SK-N-SH (cell line): Measurements from ENCODE around the gene LRFN3. TPM values are rescaled to one million over a fixed set of nuclear protein-coding genes. Genes with fewer than 3 reads are reported as not detected.

ENCODE experiments used
- CTCF ChIA-PET: fragments of 300-600, 350-600 bp; formaldehyde crosslinking; extraction: SDS; loops from one replicate; lab custom pipeline; 2021; lab: Yijun Ruan, JAX
- POLR2A ChIA-PET: fragments of 350-600 bp; sonication (Branson Sonifier 250); formaldehyde crosslinking; extraction: SDS; loops from one replicate; lab custom pipeline; 2020; ENCODE audit warnings: antibody characterized with exemption, inconsistent platforms; lab: Yijun Ruan, JAX
- DNase-seq: peaks from one replicate; pipeline ENCODE4 v3.0.0; 2012
- H2AFZ ChIP-seq: fragments of 200-600 bp; sonication (generic); 2 replicates; pipeline ENCODE4 v1.8.1; 2016; ENCODE audit warnings: antibody characterized with exemption, mild to moderate bottlenecking, low read depth
- H3F3A ChIP-seq: fragments of 200-600 bp; sonication (generic); replicated peaks from 2 replicates; pipeline ENCODE3; 2016; ENCODE audit warnings: antibody characterized with exemption, mild to moderate bottlenecking; ENCODE audit not compliant: insufficient read depth
- H3K27ac ChIP-seq, 2 experiments: fragments of 200-500 bp in 1 of 2; fragments of 200-600 bp in 1 of 2; sonication (Bioruptor generic) in 1 of 2; sonication (generic), shearing (Covaris generic) in 1 of 2; 2 replicates each; pipeline versions ENCODE4 v1.5.1 to v1.6.1; 2014 to 2016; ENCODE audit warnings: low read depth in 2 of 2, inconsistent platforms in 1 of 2, low read length in 1 of 2, mild to moderate bottlenecking in 1 of 2, mixed read lengths in 1 of 2
- H3K27me3 ChIP-seq: fragments of 200-600 bp; sonication (generic), shearing (Covaris generic); 2 replicates; pipeline ENCODE4 v1.6.1; 2016; ENCODE audit warnings: mixed run types; ENCODE audit not compliant: insufficient read depth
- H3K36me3 ChIP-seq, 2 experiments: fragments of 200-500 bp in 1 of 2; fragments of 200-600 bp in 1 of 2; sonication (Bioruptor generic) in 1 of 2; sonication (generic) in 1 of 2; replicated peaks in 1 of 2; 2 replicates each; pipeline versions ENCODE3 to v1.5.1; 2014 to 2016; ENCODE audit warnings: low read length in 1 of 2, mild to moderate bottlenecking in 1 of 2; ENCODE audit not compliant: insufficient read depth in 2 of 2, control insufficient read depth in 1 of 2
- H3K4me1 ChIP-seq, 2 experiments: fragments of 200-500 bp in 1 of 2; fragments of 200-600 bp in 1 of 2; sonication (Bioruptor generic) in 1 of 2; sonication (generic), shearing (Covaris generic) in 1 of 2; 2 replicates each; pipeline versions ENCODE4 v1.5.1 to v1.6.1; 2014 to 2016; ENCODE audit warnings: low read depth in 1 of 2, low read length in 1 of 2, mixed run types in 1 of 2; ENCODE audit not compliant: insufficient read depth in 2 of 2, control insufficient read depth in 1 of 2
- H3K4me2 ChIP-seq: fragments of 200-600 bp; sonication (generic), shearing (Covaris generic); 2 replicates; pipeline ENCODE4 v1.6.1; 2017; ENCODE audit warnings: mixed run types
- H3K4me3 ChIP-seq, 2 experiments: fragments of 200-500 bp in 1 of 2; fragments of 200-600 bp in 1 of 2; sonication (Bioruptor generic) in 1 of 2; sonication (generic), shearing (Covaris generic) in 1 of 2; 2 replicates each; pipeline versions ENCODE4 v1.5.1 to v1.8.1; 2014 to 2016; ENCODE audit warnings: low read depth in 2 of 2, inconsistent platforms in 1 of 2, low read length in 1 of 2, mild to moderate bottlenecking in 1 of 2, mixed read lengths in 1 of 2, moderate library complexity in 1 of 2
- H3K79me2 ChIP-seq: fragments of 200-600 bp; sonication (generic); 2 replicates; pipeline ENCODE4 v1.8.1; 2017; ENCODE audit warnings: mild to moderate bottlenecking; ENCODE audit not compliant: insufficient read depth
- H3K9ac ChIP-seq: fragments of 200-600 bp; sonication (generic); 2 replicates; pipeline ENCODE4 v1.6.1; 2017; ENCODE audit warnings: mixed run types
- H3K9me2 ChIP-seq: fragments of 200-600 bp; sonication (generic); 2 replicates; pipeline ENCODE4 v1.6.1; 2017; ENCODE audit warnings: mixed run types
- H3K9me3 ChIP-seq: fragments of 200-600 bp; sonication (generic); 2 replicates; pipeline ENCODE4 v1.6.1; 2017; ENCODE audit warnings: mixed run types, mild to moderate bottlenecking, moderate library complexity
- H4K20me1 ChIP-seq: fragments of 200-600 bp; sonication (generic); 2 replicates; pipeline ENCODE4 v1.6.1; 2017; ENCODE audit warnings: mild to moderate bottlenecking, mixed run types; ENCODE audit not compliant: insufficient read depth
- CTCF ChIP-seq: fragments of 200-600 bp; sonication (generic); IDR thresholded peaks from 2 replicates; pipeline ENCODE4 v1.6.1; 2017; ENCODE audit warnings: antibody characterized with exemption, mild to moderate bottlenecking, moderate library complexity
- EP300 ChIP-seq, 2 experiments: IDR thresholded peaks; 2 replicates each; pipeline versions ENCODE4 v1.4.0 to v1.6.1; 2012; ENCODE audit warnings: borderline replicate concordance in 1 of 2, low read depth in 1 of 2, low read length in 1 of 2
- EZH2phosphoT487 ChIP-seq: fragments of 200-600 bp; sonication (generic); IDR thresholded peaks from 2 replicates; pipeline ENCODE4 v1.6.1; 2017; ENCODE audit warnings: low read depth, mixed run types, mild to moderate bottlenecking, antibody characterized with exemption, moderate library complexity, borderline replicate concordance
- FOSL2 ChIP-seq: IDR thresholded peaks from 2 replicates; pipeline ENCODE4 v1.4.0; 2012; ENCODE audit warnings: low read depth, mild to moderate bottlenecking, moderate library complexity, borderline replicate concordance
- FOXJ3 ChIP-seq: sonication (generic); formaldehyde crosslinking; IDR thresholded peaks from 2 replicates; pipeline ENCODE4 v1.5.1; 2020; ENCODE audit warnings: mild to moderate bottlenecking, missing genetic modification reagents
- FOXM1 ChIP-seq: IDR thresholded peaks from 2 replicates; pipeline ENCODE4 v1.4.0; 2012; ENCODE audit warnings: low read depth, mild to moderate bottlenecking
- GABPA ChIP-seq: IDR thresholded peaks from 2 replicates; pipeline ENCODE4 v1.4.0; 2012; ENCODE audit warnings: low read depth, mild to moderate bottlenecking
- IRF3 ChIP-seq: fragments of 150-350 bp; IDR thresholded peaks from 2 replicates; pipeline ENCODE4 v1.6.1; 2016; ENCODE audit warnings: mild to moderate bottlenecking, low read depth, low read length
- MAX ChIP-seq: IDR thresholded peaks from 2 replicates; pipeline ENCODE4 v1.4.0; 2012; ENCODE audit warnings: low read depth
- NFIC ChIP-seq: IDR thresholded peaks from 2 replicates; pipeline ENCODE4 v1.4.0; 2012; ENCODE audit warnings: borderline replicate concordance
- NRF1 ChIP-seq: IDR thresholded peaks from 2 replicates; pipeline ENCODE4 v1.6.1; 2012; ENCODE audit warnings: low read depth, mild to moderate bottlenecking, low read length
- PBX3 ChIP-seq: IDR thresholded peaks from 2 replicates; pipeline ENCODE4; 2012
- POLR2AphosphoS5 ChIP-seq: IDR thresholded peaks from 2 replicates; pipeline ENCODE4 v1.6.1; 2012; ENCODE audit warnings: low read depth, low read length
- RAD21 ChIP-seq: IDR thresholded peaks from 2 replicates; pipeline ENCODE4 v1.6.1; 2012; ENCODE audit warnings: mild to moderate bottlenecking, low read length
- REST ChIP-seq: IDR thresholded peaks from 2 replicates; pipeline ENCODE4 v1.6.1; 2012; ENCODE audit warnings: mild to moderate bottlenecking, low read depth, low read length, moderate library complexity
- RXRA ChIP-seq: IDR thresholded peaks from 2 replicates; pipeline ENCODE4 v1.4.0; 2012; ENCODE audit warnings: low read depth, mild to moderate bottlenecking, borderline replicate concordance
- SIN3A ChIP-seq: IDR thresholded peaks from 2 replicates; pipeline ENCODE4 v1.6.1; 2012; ENCODE audit warnings: low read depth, mild to moderate bottlenecking, low read length, moderate library complexity, borderline replicate concordance
- SMC3 ChIP-seq: IDR thresholded peaks from 2 replicates; pipeline ENCODE4 v1.6.1; 2012; ENCODE audit warnings: low read depth, low read length, improper control_type of control experiment
- TAF1 ChIP-seq: IDR thresholded peaks from 2 replicates; pipeline ENCODE4 v1.6.1; 2012; ENCODE audit warnings: low read depth, mild to moderate bottlenecking, low read length, moderate library complexity, borderline replicate concordance
- YY1 ChIP-seq: IDR thresholded peaks from 2 replicates; pipeline ENCODE4 v1.4.0; 2012; ENCODE audit warnings: low read depth, mild to moderate bottlenecking
- WGBS: methylation state at CpG from one replicate; pipeline ENCODE4 v1.1.6; 2017; ENCODE audit warnings: low lambda C conversion rate; 5-methylcytosine and 5-hydroxymethylcytosine counted together
- polyA plus RNA-seq, 3 experiments: library from polyadenylated mRNA; depleted of rRNA; stranded (reverse); fragments of >200 nt; gene quantifications; 2 replicates each; pipeline ENCODE4 v1.2.3, GENCODE V29; 2012

The LRFN3 gene
- polyA plus RNA-seq, 1 of the 3 experiments (the other 2 are of a cell fraction), result 5.4 TPM

- H3K4me2 ChIP-seq, result no peak overlapping the region
- peaks cover 3% of the 10 kb centered on the region for H3F3A ChIP-seq
- 100% methylated on average over 2 of the region's 3 CpGs for WGBS
- H3K27ac ChIP-seq, result no peak overlapping the region
- no peaks in the 10 kb centered on the region for H3K9me2 ChIP-seq
- peaks cover 0 to 10% of the 10 kb centered on the region in 2 experiments for H3K36me3 ChIP-seq
- no peak overlapping the region for H2AFZ ChIP-seq
- DNase-seq, result no peak
- ChIA-PET POLR2A (no interaction called here), CTCF (interaction anchor here (1.1 kb wide), 1 partner anchor 202 kb away, joined by 3 read pairs; no protein-coding TSS in a partner anchor)
- no peaks in the 10 kb centered on the region for H3K27me3 ChIP-seq
- peaks cover 0 to 14% of the 10 kb centered on the region in 2 experiments; a peak in 1 of 4 replicates for H3K4me1 ChIP-seq
- 0 out of 2 replicates have a peak, but pooled peaks cover 3% of the 10 kb centered on the region for H4K20me1 ChIP-seq
- no peaks in the 10 kb centered on the region for H3K79me2 ChIP-seq
- H3K4me3 ChIP-seq, result no peak overlapping the region
- TF ChIP-seq MAX (no peak), TAF1 (no peak), SMC3 (no peak), NRF1 (no peak), RAD21 (no peak), PBX3 (no peak), SIN3A (no peak), EZH2phosphoT487 (no peak), FOSL2 (no peak), FOXJ3 (CRISPR knock-in tag) (no peak), GABPA (no peak), REST (no peak), FOXM1 (no peak), RXRA (no peak), EP300 (IDR thresholded peaks at IDR 0.05; ENCODE audit: borderline replicate concordance in 1 of 2, low read depth in 1 of 2, low read length in 1 of 2) (no peak), IRF3 (no peak), CTCF (no peak), NFIC (no peak), YY1 (no peak), POLR2AphosphoS5 (no peak)
- TF ChIP-seq, all 33 proteins: peak for 0
- Histone ChIP-seq H3K9ac (no peak overlapping the region), H3K9me3 (no peaks in the 10 kb centered on the region)
Observed at GRCh38 chr19:35942235-35942634, 6.1 kb downstream of the LRFN3 start.
